Testis (tissue), 3 donors: ENCODE results near the gene TMEM271. TPM values are rescaled to one million over a fixed set of nuclear protein-coding genes. Genes with fewer than 3 reads are reported as not detected.

Source experiments
- DNase-seq: peaks from one replicate; pipeline ENCODE4 v3.0.0-alpha.2; 2019
- H3K27ac ChIP-seq, 2 donors: fragments of 200-600 bp; sonication (generic); one replicate each; pipeline ENCODE4 v1.5.1; 2019
- H3K27me3 ChIP-seq: fragments of 200-600 bp; sonication (generic); one replicate; pipeline ENCODE4 v1.5.1; 2019
- H3K36me3 ChIP-seq: fragments of 200-600 bp; sonication (generic); one replicate; pipeline ENCODE4 v1.5.1; 2017; ENCODE audit warnings: low read depth; ENCODE audit errors: missing control alignments
- H3K4me1 ChIP-seq: fragments of 200-600 bp; sonication (generic); one replicate; pipeline ENCODE4 v1.5.1; 2019
- H3K4me3 ChIP-seq, 2 donors: fragments of 200-600 bp; sonication (generic); one replicate each; pipeline ENCODE4 v1.5.1; 2017 to 2019
- H3K9me3 ChIP-seq: fragments of 200-600 bp; sonication (generic); one replicate; pipeline ENCODE4 v1.5.1; 2017
- CTCF ChIP-seq, 3 experiments: fragments of 450-650 bp in 2 of 3; fragments of 200-600 bp in 1 of 3; sonication (generic) in 1 of 3; IDR thresholded peaks; one replicate each; pipeline ENCODE4 v1.5.1; 2016 to 2019; ENCODE audit warnings: antibody characterized with exemption in 3 of 3, mild to moderate bottlenecking in 2 of 3, moderate library complexity in 1 of 3
- POLR2A ChIP-seq: fragments of 450-650 bp; IDR thresholded peaks from one replicate; pipeline ENCODE4 v1.6.1; 2017; ENCODE audit warnings: antibody characterized with exemption, mild to moderate bottlenecking, moderate library complexity
- WGBS, 2 donors: methylation state at CpG; one replicate each; pipeline ENCODE4 v1.1.5; 2018; 5-methylcytosine and 5-hydroxymethylcytosine counted together
- intact Hi-C: fragments of 100-400 bp; cut with DNase I; formaldehyde crosslinking; loops from one replicate; pipeline ENCODE4 v1.15.1; 2023; ENCODE audit warnings: low total_unique reads
- polyA plus RNA-seq: library from polyadenylated mRNA; stranded (reverse); fragments of 350-450 nt; fragmentation: Illumina TruSeq; extraction: RNeasy Lipid Tissue Mini Kit (QIAGEN cat#74804); gene quantifications from one replicate; pipeline ENCODE4 v1.2.3, GENCODE V29; 2014; ENCODE audit warnings: low read depth, low replicate concordance; ENCODE audit not compliant: insufficient read depth
- total RNA-seq, 2 donors: library from RNA; depleted of rRNA; stranded (reverse); fragments of >200 nt; gene quantifications; one replicate each; pipeline ENCODE4 v1.2.3, GENCODE V29; 2016

Gene TMEM271
- total and polyA plus RNA-seq, 3 donors from 2014 or later: 0.37 to 1.7 (median 1.7) TPM

GRCh38 chr4:622996-623913, 47.2 kb upstream of the TMEM271 start:
- no peak for TF ChIP-seq POLR2A
- TF ChIP-seq CTCF (IDR thresholded peaks at IDR 0.05): no peak
- intact Hi-C loops: no loop called here
- H3K27me3 ChIP-seq: no peaks in the 10 kb centered on the region

GRCh38 chr4:622071-622995, 46.2 kb upstream of the TMEM271 start:
- Histone ChIP-seq H3K27ac (no peak overlapping the region), H3K36me3 (no peaks in the 10 kb centered on the region), H3K4me1 (no peaks in the 10 kb centered on the region), H3K9me3 (no peaks in the 10 kb centered on the region), H3K4me3 (no peak overlapping the region), H3K27me3 (no peaks in the 10 kb centered on the region)
- no peak for DNase-seq
- intact Hi-C loops: no loop called here
- WGBS, 2 donors: 81 to 84% methylated on average over 16 to 22 of the region's 22 CpGs
- TF ChIP-seq POLR2A: no peak
- TF ChIP-seq CTCF (IDR thresholded peaks at IDR 0.05): no peak

More at GRCh38 chr4:622996-623913, 47.2 kb upstream of the TMEM271 start:
- 74 to 76% methylated on average over 21 to 24 of the region's 24 CpGs for WGBS, 2 donors
- Histone ChIP-seq H3K36me3 (no peaks in the 10 kb centered on the region), H3K9me3 (no peaks in the 10 kb centered on the region), H3K4me3 (no peak overlapping the region), H3K27ac (no peak overlapping the region), H3K4me1 (no peaks in the 10 kb centered on the region)
- no peak for DNase-seq

GRCh38 chr4:621296-622070, 45.4 kb upstream of the TMEM271 start:
- H3K27ac ChIP-seq: no peak overlapping the region
- no peaks in the 10 kb centered on the region for H3K9me3 ChIP-seq
- intact Hi-C loops: no loop called here
- 77 to 86% methylated on average over 18 to 22 of the region's 22 CpGs for WGBS, 2 donors
- H3K27me3 ChIP-seq: no peaks in the 10 kb centered on the region
- no peak for DNase-seq
- no peaks in the 10 kb centered on the region for H3K4me1 ChIP-seq
- no peak for TF ChIP-seq CTCF (IDR thresholded peaks at IDR 0.05)
- no peak for TF ChIP-seq POLR2A
- no peak overlapping the region for H3K4me3 ChIP-seq
- H3K36me3 ChIP-seq: no peaks in the 10 kb centered on the region

GRCh38 chr4:620851-621261, 44.8 kb upstream of the TMEM271 start:
- H3K4me3 ChIP-seq: no peak overlapping the region
- TF ChIP-seq POLR2A (no peak), CTCF (IDR thresholded peaks at IDR 0.05) (no peak)
- no peaks in the 10 kb centered on the region for H3K9me3 ChIP-seq
- no peaks in the 10 kb centered on the region for H3K4me1 ChIP-seq
- 91% methylated on average over 19 of the region's 19 CpGs for WGBS, 2 donors
- DNase-seq: no peak
- intact Hi-C loops: no loop called here
- H3K36me3 ChIP-seq: no peaks in the 10 kb centered on the region
- H3K27me3 ChIP-seq: no peaks in the 10 kb centered on the region
- H3K27ac ChIP-seq: no peak overlapping the region
